ENCODE data around the gene TMBIM1. TPM values are rescaled to one million over a fixed set of nuclear protein-coding genes. Genes with fewer than 3 reads are reported as not detected.

The TMBIM1 gene
- polyA plus RNA-seq, 1 of the 3 experiments (the other 2 are of a cell fraction), result 7.8 TPM

DNA sequence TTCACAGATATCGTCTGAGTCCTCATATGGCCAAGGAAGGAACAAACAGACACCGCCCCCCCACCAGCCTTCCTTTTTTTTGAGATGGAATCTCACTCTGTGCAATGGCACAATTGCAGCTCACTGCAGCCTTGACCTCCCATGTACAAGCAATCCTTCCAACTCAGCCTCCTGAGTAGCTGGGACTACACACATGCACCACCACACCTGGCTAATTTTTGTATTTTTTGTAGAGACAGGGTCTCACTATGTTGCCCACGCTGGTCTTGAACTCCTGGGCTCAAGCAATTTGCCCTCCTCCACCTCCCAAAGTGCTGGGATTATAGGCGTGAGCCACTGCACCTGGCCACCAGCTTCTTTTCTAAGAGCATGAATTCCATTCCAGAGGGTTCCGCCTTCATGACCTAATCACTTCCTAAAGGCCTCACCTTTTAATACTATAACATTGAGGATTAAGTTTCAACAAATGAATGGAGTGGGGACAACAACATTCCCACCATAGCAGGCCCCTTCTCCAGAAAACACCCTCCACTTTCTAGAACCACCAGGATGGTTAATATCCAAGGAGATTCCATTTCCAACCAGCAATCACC, 2.2 kb upstream of the TMBIM1 start (continued):
- TF ChIP-seq, protein P1, sequence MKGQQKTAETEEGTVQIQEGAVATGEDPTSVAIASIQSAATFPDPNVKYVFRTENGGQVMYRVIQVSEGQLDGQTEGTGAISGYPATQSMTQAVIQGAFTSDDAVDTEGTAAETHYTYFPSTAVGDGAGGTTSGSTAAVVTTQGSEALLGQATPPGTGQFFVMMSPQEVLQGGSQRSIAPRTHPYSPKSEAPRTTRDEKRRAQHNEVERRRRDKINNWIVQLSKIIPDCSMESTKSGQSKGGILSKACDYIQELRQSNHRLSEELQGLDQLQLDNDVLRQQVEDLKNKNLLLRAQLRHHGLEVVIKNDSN (IDR thresholded peaks at IDR 0.05; ENCODE audit: borderline replicate concordance, low read depth), result no peak
- TF ChIP-seq, protein P2, sequence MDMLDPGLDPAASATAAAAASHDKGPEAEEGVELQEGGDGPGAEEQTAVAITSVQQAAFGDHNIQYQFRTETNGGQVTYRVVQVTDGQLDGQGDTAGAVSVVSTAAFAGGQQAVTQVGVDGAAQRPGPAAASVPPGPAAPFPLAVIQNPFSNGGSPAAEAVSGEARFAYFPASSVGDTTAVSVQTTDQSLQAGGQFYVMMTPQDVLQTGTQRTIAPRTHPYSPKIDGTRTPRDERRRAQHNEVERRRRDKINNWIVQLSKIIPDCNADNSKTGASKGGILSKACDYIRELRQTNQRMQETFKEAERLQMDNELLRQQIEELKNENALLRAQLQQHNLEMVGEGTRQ (IDR thresholded peaks at IDR 0.05; ENCODE audit: borderline replicate concordance, low read depth, low read length), result no peak
- TF ChIP-seq GATA2 (CRISPR knock-in tag; IDR thresholded peaks at IDR 0.05) (no peak), RCOR1 (IDR thresholded peaks at IDR 0.05; ENCODE audit: low read length) (no peak), RXRA (IDR thresholded peaks at IDR 0.05; ENCODE audit: borderline replicate concordance, low read depth) (no peak), RAD21 (IDR thresholded peaks at IDR 0.05; ENCODE audit: low read length) (no peak)
- TF ChIP-seq, protein P3, sequence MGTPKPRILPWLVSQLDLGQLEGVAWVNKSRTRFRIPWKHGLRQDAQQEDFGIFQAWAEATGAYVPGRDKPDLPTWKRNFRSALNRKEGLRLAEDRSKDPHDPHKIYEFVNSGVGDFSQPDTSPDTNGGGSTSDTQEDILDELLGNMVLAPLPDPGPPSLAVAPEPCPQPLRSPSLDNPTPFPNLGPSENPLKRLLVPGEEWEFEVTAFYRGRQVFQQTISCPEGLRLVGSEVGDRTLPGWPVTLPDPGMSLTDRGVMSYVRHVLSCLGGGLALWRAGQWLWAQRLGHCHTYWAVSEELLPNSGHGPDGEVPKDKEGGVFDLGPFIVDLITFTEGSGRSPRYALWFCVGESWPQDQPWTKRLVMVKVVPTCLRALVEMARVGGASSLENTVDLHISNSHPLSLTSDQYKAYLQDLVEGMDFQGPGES (IDR thresholded peaks at IDR 0.05; ENCODE audit: low read depth, low read length), result no peak

DNA sequence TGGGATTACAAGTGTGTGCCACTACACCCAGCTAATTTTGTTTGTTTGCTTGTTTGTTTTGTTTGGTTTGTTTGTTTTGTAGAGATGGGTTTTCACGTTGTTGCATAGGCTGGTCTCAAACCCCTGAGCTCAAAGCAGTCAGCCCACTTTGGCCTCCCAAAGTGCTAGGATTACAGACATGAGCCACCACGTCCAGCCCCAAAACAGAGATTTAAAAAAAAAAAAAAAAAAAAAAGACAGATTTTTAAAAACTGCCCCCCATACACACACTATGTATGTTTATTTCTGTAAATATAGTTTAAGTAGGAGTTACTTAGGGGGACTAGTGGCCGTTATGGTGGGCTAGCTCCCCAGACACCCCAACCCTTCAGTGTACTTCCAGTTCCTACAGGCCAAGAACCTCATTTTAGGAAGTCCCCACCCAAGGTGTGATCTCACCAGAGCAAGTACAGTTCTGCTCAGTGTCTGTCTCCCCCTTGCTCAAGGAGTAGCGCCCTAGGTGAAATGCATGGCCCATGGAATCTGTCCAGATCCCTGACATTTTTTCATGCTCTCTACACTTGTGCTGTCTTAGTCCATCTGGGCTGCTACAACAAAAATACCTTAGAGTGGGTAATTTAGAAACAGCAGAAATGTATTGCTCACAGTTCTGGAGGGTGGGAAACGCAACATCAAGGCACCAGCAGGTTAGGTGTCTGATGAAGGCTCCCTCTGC, 1.6 kb upstream of the TMBIM1 start:
- Histone ChIP-seq H4K20me1 (ENCODE audit: insufficient read depth) (no peaks in the 10 kb centered on the region), H3F3A (replicated peaks; ENCODE audit: insufficient read depth) (no peaks in the 10 kb centered on the region), H3K27me3 (ENCODE audit: insufficient read depth) (no peaks in the 10 kb centered on the region), H3K9me2 (no peaks in the 10 kb centered on the region), H3K4me2 (no peak overlapping the region), H3K4me1 (ENCODE audit: control insufficient read depth in 1 of 2, insufficient read depth in 2 of 2, low read depth in 1 of 2, low read length in 1 of 2) (peaks cover 0 to 5% of the 10 kb centered on the region in 2 experiments; a peak in 1 of 4 replicates), H3K4me3 (ENCODE audit: low read depth in 2 of 2, low read length in 1 of 2) (no peak overlapping the region), H3K9me3 (no peaks in the 10 kb centered on the region), H3K9ac (no peak overlapping the region), H3K36me3 (replicated peaks in 1 of 2; ENCODE audit: control insufficient read depth in 1 of 2, insufficient read depth in 2 of 2, low read length in 1 of 2) (no peaks in the 10 kb centered on the region), H3K27ac (ENCODE audit: low read depth in 2 of 2, low read length in 1 of 2) (no peak overlapping the region), H2AFZ (ENCODE audit: low read depth) (no peak overlapping the region), H3K79me2 (ENCODE audit: insufficient read depth) (no peaks in the 10 kb centered on the region)
- WGBS (ENCODE audit: low lambda C conversion rate), result 67% methylated on average over 5 of the region's 5 CpGs
- ChIA-PET CTCF (no interaction called here), POLR2A (no interaction called here)
- no peak for DNase-seq
- TF ChIP-seq FOXJ3 (CRISPR knock-in tag; IDR thresholded peaks at IDR 0.05), result no peak
- TF ChIP-seq GATA2 (CRISPR knock-in tag; IDR thresholded peaks at IDR 0.05), result no peak
- TF ChIP-seq MEF2A (IDR thresholded peaks at IDR 0.05; ENCODE audit: borderline replicate concordance, low read depth), result no peak
- TF ChIP-seq TAF1 (IDR thresholded peaks at IDR 0.05; ENCODE audit: borderline replicate concordance, low read depth, low read length), result no peak
- TF ChIP-seq, protein P4, sequence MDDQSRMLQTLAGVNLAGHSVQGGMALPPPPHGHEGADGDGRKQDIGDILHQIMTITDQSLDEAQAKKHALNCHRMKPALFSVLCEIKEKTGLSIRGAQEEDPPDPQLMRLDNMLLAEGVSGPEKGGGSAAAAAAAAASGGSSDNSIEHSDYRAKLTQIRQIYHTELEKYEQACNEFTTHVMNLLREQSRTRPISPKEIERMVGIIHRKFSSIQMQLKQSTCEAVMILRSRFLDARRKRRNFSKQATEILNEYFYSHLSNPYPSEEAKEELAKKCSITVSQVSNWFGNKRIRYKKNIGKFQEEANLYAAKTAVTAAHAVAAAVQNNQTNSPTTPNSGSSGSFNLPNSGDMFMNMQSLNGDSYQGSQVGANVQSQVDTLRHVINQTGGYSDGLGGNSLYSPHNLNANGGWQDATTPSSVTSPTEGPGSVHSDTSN (IDR thresholded peaks at IDR 0.05), result no peak
- TF ChIP-seq, protein P5, sequence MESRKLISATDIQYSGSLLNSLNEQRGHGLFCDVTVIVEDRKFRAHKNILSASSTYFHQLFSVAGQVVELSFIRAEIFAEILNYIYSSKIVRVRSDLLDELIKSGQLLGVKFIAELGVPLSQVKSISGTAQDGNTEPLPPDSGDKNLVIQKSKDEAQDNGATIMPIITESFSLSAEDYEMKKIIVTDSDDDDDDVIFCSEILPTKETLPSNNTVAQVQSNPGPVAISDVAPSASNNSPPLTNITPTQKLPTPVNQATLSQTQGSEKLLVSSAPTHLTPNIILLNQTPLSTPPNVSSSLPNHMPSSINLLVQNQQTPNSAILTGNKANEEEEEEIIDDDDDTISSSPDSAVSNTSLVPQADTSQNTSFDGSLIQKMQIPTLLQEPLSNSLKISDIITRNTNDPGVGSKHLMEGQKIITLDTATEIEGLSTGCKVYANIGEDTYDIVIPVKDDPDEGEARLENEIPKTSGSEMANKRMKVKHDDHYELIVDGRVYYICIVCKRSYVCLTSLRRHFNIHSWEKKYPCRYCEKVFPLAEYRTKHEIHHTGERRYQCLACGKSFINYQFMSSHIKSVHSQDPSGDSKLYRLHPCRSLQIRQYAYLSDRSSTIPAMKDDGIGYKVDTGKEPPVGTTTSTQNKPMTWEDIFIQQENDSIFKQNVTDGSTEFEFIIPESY (IDR thresholded peaks at IDR 0.05; ENCODE audit: borderline replicate concordance, low read depth), result no peak
- TF ChIP-seq, protein P1 (IDR thresholded peaks at IDR 0.05; ENCODE audit: borderline replicate concordance, low read depth), result no peak
- TF ChIP-seq RFX5 (IDR thresholded peaks at IDR 0.05; ENCODE audit: low read length), result no peak
- TF ChIP-seq TEAD4 (IDR thresholded peaks at IDR 0.05; ENCODE audit: borderline replicate concordance, insufficient read depth), result no peak
- TF ChIP-seq FOXM1 (IDR thresholded peaks at IDR 0.05; ENCODE audit: low read depth), result no peak
- no peak for TF ChIP-seq NFIC (IDR thresholded peaks at IDR 0.05; ENCODE audit: borderline replicate concordance)
- no peak for TF ChIP-seq JUND (IDR thresholded peaks at IDR 0.05)
- no peak for TF ChIP-seq TCF12 (IDR thresholded peaks at IDR 0.05)
- no peak for TF ChIP-seq FOSL2 (IDR thresholded peaks at IDR 0.05; ENCODE audit: borderline replicate concordance, low read depth)
- no peak for TF ChIP-seq RXRA (IDR thresholded peaks at IDR 0.05; ENCODE audit: borderline replicate concordance, low read depth)
- TF ChIP-seq, protein P2 (IDR thresholded peaks at IDR 0.05; ENCODE audit: borderline replicate concordance, low read depth, low read length), result no peak
- no peak for TF ChIP-seq GABPA (IDR thresholded peaks at IDR 0.05; ENCODE audit: low read depth)
- no peak for TF ChIP-seq SIN3A (IDR thresholded peaks at IDR 0.05; ENCODE audit: borderline replicate concordance, low read depth, low read length)
